Activated T-cell treated with anti-CD3 and anti-CD28 coated beads for 48 hours (primary cell): ENCODE data around the gene RBM46.
"Not testable (repeated sequence)": the region's sequence is repeated elsewhere in the genome, so short reads cannot be mapped to it uniquely, and the experiment has no call there.

Experiments
- DNase-seq: peaks from one replicate; pipeline ENCODE4 v3.0.0-alpha.2; 2020; ENCODE audit warnings: low read depth

The RBM46 gene

DNA sequence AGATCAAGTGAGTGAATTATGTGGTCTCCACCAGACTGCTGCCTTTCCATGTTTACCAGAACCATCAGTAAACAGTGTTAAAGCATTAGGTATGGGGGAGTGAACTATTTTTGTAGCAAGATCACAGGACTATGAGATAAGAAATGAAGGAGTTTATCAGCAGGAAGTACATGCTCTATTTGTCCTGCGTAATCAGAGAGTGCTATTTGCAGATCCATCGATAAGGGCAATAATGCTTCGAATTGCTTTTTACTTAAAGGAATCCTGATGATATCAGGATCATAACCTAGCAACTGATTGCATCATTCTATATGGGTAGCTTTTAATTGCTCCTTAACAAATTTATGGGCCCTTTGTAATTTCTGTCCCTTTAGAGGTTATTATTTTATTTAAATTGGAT, 57.1 kb downstream of the RBM46 start:
- no peak for DNase-seq

DNA sequence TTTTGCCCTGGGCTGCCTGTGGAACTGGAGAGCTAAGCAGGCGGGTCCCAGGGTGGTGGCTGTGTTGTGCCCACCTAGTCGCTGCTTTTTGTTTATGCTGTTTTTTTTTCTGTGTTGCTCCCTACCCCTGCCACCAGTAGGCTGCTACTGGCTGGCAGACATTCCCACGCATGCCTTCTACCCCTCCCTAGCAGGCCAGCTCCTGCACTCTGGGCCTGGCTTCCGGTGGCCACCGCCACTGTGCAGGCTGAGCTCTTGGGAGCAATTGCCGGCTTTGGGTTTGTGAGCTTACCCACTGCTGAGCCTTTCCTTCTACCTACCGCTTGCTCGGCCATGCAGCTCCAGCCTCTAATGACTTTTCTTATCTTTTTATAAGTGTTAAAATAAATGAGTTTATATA, 57.6 kb downstream of the RBM46 start:
- no peak for DNase-seq

DNA sequence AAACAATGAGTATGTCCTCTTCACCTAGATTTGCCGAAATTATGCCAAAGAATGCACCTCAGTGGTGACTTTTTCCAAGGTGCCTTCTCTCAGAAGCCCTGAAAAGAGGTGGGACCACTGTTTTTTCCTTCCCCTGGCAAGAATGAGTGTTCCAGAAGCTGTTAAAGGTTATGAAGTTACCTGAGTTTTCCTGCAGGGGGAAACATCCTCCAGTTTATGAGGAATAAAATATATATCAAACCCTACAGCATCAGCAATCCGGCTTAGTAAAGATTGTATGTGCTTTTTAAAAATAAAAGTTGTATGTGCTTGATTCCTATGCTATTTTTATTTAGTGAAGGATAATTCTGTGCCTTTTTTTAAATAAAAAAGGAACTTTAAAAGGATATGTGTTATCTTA, 73.3 kb downstream of the RBM46 start:
- no peak for DNase-seq

DNA sequence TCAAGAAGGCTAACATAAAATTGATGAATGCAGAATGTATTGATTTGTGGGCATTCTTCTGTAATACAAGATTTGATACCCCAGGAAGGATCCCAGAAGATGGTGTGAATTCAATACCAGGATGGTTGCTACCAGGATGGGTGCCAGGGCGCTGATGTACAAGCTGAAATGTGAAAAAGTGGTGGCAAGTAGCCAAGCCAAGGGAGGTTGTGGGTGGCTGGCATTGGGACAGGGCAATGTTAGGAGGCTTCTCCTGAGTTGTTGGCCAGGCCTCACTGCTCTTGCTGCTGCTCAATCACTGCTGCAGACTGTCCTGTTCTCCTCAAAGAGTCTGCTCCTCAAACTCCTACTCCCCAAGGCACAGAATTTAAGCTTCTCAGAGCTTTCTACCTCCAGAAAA, 77.1 kb downstream of the RBM46 start:
- DNase-seq = no peak

DNA sequence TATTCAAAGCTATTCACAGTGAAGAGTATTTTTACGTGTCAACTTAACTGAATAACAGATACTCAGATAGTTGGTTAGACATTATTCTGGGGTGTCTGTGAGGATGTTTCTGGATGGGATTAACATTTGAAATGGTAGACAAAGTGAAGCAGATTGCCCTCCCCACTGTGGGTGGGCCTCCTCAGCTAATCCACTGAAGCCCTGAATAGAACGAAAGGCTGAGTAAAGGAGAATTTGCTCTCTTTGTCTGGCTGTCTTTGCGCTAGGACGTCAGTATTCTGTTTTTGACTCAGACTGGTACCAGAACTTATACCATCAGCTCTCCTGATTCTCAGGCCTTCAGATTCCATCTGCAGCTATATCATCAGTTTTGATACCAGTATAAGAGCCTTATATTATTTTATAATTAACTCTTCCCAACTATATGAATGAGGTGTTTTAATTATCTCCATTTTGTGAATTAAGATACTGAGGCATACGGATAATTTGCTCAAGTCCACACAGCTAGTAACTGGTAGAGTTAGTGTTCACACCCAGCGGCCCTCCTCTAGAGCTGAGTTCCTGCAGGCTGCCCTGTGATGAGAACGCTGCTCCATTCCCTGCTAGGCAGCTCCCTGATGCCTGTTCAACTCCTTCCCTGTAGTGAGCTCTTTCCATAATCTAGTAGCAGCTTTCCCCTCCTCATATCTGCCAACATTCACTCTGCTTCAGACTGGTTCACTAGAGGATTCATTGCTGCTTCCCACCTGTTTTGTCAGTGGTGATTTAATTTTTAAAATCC, 87.5 kb downstream of the RBM46 start:
- DNase-seq = no peak

DNA sequence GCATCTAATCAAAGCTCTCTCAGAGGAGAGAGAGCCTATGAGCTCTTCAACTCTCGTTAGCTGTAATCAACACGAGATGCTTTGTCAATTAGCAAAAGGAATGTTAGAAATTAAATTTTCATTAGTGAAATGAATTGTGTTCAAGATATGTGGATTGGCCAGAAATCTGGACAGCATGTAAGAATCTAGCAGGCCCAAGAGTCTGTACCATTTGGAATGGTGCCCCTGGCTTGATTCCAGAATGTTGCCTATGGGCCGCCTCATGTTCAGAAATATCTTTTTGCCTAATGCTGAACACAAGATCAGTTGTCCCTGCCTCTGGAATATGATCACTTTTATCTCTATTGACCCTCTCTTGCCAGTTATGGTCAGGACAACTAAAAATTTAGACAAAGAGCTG, 88.2 kb downstream of the RBM46 start:
- DNase-seq = no peak

DNA sequence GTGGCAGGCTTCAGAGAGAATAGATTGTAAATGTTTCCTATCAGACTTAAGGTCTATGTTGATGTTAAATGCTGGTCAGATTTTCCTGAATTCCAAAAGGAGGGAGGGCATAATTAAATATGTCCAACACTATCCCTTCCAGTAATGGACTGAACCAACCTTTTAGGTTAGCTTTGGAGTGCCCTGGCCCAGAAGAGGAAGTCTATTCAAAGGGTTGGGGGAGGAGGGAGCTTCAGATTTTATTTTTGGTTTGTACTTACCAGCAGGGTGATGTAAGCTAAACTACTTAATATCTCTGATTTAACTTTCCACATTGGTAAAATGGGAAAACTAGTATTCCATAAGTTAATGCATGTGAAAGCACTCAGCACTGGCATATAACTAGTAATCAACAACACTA, 91.1 kb downstream of the RBM46 start:
- no peak for DNase-seq

DNA sequence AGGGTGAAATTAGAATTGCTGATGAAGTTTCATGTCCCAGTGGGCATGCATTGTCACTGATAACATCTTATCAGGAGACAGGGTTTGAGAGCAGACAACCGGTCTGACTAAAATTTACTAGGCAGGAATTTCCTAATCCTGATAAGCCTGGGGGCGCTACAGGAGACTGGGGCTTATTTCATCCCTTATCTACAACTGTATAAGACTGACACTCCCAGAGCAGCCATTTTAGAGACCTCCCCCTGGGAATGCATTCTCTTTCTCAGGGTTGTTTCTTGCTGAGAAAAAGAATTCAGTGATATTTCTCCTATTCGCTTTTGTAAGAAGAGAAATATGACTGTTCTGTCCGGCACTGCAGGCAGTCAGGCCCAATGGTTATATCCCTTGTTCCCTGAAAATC, 93.0 kb downstream of the RBM46 start:
- DNase-seq = not testable (repeated sequence)

DNA sequence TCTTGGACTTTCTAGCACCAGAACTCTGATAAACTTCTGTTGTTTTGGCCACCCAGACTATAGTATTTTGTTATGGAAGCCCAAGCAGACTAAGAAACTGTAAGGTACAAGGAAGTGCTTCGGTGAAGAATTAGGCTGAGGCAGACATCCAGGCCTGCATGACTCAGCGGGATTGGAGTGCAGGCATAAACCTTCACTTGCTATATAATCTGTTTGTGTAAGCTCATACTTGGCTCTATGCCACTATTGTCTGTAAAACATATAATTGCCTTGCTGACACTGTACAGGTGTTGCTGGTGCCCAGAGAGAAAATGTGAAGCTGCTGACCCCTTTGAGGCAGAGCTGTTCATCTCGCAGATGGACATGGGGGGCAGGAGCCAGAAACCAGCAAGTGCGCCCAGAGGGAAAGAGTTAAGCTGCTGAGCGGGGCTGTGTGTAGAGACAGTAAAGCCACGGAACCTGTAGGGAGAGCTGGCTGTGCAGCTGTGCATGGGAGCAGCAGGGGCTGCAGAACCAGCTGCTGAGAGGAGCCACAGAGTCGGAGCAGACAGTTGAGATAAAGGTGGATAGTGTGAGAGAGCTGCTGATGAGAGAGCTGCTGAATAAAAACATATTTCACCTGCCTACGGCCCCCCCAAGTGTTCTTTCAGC, 96.2 kb downstream of the RBM46 start:
- DNase-seq = no peak
